Thoracic aorta (tissue), 2 donors: Measurements from ENCODE around the gene HMGB2. TPM values are rescaled to one million over a fixed set of nuclear protein-coding genes. Genes with fewer than 3 reads are reported as not detected.

Experiments
- ATAC-seq: fragments of 150-250 bp; one replicate; pipeline ENCODE4 v1.8.0; 2017; ENCODE audit warnings: low read depth; ENCODE audit not compliant: insufficient number of reproducible peaks, low FRiP score
- DNase-seq: peaks from one replicate; pipeline ENCODE4 v3.0.0-alpha.2; 2020; ENCODE audit warnings: low spot score
- H3K27ac ChIP-seq, 2 donors: fragments of 200-600 bp; sonication (generic); 1 replicate in 1 of 2; 2 replicates in 1 of 2; pipeline ENCODE4 v1.5.1; 2016; ENCODE audit warnings: mild to moderate bottlenecking in 2 of 2, moderate library complexity in 2 of 2
- H3K27me3 ChIP-seq: fragments of 200-600 bp; sonication (generic); replicated peaks from 2 replicates; pipeline ENCODE4 v1.6.0; 2016; ENCODE audit warnings: mild to moderate bottlenecking; ENCODE audit not compliant: insufficient read depth
- H3K36me3 ChIP-seq: fragments of 200-600 bp; sonication (generic); one replicate; pipeline ENCODE4 v1.5.1; 2016
- H3K4me1 ChIP-seq, 2 donors: fragments of 200-600 bp; sonication (generic); 1 replicate in 1 of 2; 2 replicates in 1 of 2; pipeline versions ENCODE4 v1.5.1 to v1.6.0; 2016; ENCODE audit warnings: low read depth in 2 of 2, mild to moderate bottlenecking in 1 of 2; ENCODE audit not compliant: control insufficient read depth in 1 of 2
- H3K4me3 ChIP-seq: fragments of 200-600 bp; sonication (generic); 2 replicates; pipeline ENCODE4 v1.5.1; 2016; ENCODE audit warnings: mild to moderate bottlenecking
- H3K9me3 ChIP-seq: fragments of 200-600 bp; sonication (generic); 2 replicates; pipeline ENCODE4 v1.5.1; 2016
- total RNA-seq, 2 donors: library from RNA; depleted of rRNA; stranded (reverse); fragments of >200 nt; gene quantifications; one replicate each; pipeline versions ENCODE4 v1.1.0 to v1.2.3, GENCODE V29; 2016
- TF ChIP-seq, protein P1 (sequence below): fragments of 200-600 bp; sonication (generic); IDR thresholded peaks from one replicate; pipeline ENCODE4 v1.5.1; 2019; ENCODE audit warnings: antibody characterized with exemption

The HMGB2 gene
- total RNA-seq, 2 donors from 2014 or later = 28.8 to 33.4 TPM

DNA sequence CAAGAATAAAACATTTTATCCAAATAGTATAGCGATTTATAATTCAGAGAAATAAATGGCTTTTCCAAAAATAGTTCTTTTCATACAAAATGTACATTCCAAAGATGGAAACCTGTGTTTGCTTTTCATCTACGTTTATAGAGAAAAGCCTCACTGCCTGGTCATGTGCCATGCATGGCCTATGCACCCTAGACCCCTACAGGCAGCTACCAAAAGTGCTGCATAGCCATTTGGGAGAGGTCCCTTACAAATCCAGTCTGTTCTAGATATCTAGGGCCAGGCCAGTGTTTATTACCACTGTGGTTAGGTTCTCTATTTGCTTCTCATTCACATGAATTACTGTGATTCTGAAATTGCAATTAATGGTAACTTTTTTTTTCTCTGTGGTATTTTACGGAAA, 17.2 kb downstream of the HMGB2 start:
- H3K36me3 ChIP-seq = peaks cover 8% of the 10 kb centered on the region
- H3K4me1 ChIP-seq = no peaks in the 10 kb centered on the region
- DNase-seq (no peak), ATAC-seq (no peak)
- TF ChIP-seq, protein P1, sequence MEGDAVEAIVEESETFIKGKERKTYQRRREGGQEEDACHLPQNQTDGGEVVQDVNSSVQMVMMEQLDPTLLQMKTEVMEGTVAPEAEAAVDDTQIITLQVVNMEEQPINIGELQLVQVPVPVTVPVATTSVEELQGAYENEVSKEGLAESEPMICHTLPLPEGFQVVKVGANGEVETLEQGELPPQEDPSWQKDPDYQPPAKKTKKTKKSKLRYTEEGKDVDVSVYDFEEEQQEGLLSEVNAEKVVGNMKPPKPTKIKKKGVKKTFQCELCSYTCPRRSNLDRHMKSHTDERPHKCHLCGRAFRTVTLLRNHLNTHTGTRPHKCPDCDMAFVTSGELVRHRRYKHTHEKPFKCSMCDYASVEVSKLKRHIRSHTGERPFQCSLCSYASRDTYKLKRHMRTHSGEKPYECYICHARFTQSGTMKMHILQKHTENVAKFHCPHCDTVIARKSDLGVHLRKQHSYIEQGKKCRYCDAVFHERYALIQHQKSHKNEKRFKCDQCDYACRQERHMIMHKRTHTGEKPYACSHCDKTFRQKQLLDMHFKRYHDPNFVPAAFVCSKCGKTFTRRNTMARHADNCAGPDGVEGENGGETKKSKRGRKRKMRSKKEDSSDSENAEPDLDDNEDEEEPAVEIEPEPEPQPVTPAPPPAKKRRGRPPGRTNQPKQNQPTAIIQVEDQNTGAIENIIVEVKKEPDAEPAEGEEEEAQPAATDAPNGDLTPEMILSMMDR = no peak
- no peaks in the 10 kb centered on the region for H3K9me3 ChIP-seq
- H3K27me3 ChIP-seq = no peaks in the 10 kb centered on the region
- no peak overlapping the region for H3K27ac ChIP-seq
- no peak overlapping the region for H3K4me3 ChIP-seq

DNA sequence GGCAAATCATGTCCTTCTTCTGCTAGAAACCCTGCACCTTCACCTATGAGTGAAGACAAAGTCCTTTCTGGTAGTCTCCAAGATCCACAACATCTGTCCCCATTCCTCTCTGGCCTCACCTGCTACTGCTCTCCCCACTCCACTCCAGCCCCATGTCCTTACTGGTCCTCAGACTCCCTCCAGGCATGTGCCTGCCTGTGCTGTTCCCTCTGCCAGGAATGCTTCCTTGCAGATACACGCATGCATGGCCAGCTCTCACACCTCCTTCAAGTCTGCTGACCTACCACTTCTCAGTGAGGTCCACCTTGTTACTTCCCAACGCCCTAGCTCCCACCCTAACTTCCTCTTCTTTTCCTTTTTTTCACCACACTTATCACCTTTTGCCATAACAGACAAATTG, 18.1 kb downstream of the HMGB2 start:
- H3K4me3 ChIP-seq = no peak overlapping the region
- no peaks in the 10 kb centered on the region for H3K27me3 ChIP-seq
- DNase-seq = no peak
- no peak for ATAC-seq
- peaks cover 7% of the 10 kb centered on the region for H3K36me3 ChIP-seq
- no peak overlapping the region for H3K27ac ChIP-seq
- no peaks in the 10 kb centered on the region for H3K9me3 ChIP-seq
- H3K4me1 ChIP-seq = no peaks in the 10 kb centered on the region
- TF ChIP-seq, protein P1 = no peak

DNA sequence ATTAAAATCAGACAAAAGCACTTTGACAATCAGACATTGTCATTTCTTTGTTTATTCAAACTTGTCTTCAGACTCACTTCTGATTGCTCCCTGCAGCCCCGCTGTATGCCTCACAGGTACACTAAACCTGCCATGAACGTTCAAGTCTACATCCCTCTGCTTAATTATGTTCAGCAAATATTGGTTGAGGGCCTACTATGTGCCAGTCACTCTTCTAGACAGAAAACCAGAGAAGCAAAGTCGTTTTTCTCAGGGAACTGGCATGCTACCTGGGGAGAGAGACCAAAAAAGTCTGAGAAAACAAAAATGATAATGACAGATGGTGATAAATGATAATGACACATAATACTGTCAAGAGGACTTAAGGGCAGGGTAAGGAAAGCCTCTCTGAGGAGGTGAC, 19.4 kb downstream of the HMGB2 start:
- Histone ChIP-seq H3K9me3 (no peaks in the 10 kb centered on the region), H3K36me3 (peaks cover 4% of the 10 kb centered on the region), H3K27ac (no peak overlapping the region), H3K4me1 (no peaks in the 10 kb centered on the region), H3K4me3 (no peak overlapping the region), H3K27me3 (no peaks in the 10 kb centered on the region)
- no peak for DNase-seq
- TF ChIP-seq, protein P1 = no peak
- ATAC-seq = no peak

DNA sequence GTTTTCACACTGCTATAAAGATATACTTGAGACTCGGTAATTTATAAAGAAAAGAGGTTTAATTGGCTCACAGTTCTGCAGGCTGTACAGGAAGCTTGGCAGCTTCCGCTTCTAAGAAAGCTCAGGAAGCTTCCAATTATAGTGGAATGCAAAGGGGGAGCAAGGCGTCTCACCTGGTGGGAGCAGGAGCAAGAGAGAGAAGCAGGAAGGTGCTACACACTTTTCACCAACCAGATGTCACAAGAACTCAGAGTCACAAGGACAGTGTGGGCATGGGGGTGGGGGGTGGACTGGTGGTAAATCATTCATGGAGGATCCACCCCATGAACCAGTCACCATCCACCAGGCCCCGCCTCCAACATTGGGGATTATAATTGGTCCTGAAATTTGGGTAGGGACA, 22.8 kb downstream of the HMGB2 start:
- no peak for DNase-seq

DNA sequence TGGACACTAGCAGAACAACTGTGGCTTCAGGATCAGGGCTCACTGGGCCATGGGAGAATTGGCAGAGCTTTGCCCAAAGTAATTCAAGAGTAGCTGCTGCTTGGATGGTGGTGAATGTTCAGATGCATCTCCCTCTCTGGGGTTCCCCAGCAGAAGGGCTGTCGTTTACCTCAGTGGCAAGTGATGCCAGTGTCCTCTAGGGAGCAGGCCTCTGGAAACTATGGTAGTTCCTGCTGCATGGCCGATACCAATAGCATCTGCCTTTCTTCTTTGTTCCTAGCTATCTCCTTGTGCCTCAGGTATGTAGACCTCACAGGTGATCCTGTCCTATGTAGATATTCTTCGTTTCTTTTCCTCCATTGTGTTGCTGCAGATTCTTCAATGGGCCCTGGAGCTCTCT, 26.4 kb downstream of the HMGB2 start:
- TF ChIP-seq, protein P1 = no peak
- ATAC-seq = no peak
- H3K9me3 ChIP-seq = no peaks in the 10 kb centered on the region
- H3K4me3 ChIP-seq = no peak overlapping the region
- no peak for DNase-seq
- H3K27ac ChIP-seq = no peak overlapping the region
- no peaks in the 10 kb centered on the region for H3K27me3 ChIP-seq
- no peaks in the 10 kb centered on the region for H3K36me3 ChIP-seq
- no peaks in the 10 kb centered on the region for H3K4me1 ChIP-seq

More for the DNA sequence above, 22.8 kb downstream of the HMGB2 start:
- Histone ChIP-seq H3K36me3 (peaks cover 4% of the 10 kb centered on the region), H3K4me1 (no peaks in the 10 kb centered on the region), H3K4me3 (no peak overlapping the region), H3K27ac (no peak overlapping the region), H3K27me3 (no peaks in the 10 kb centered on the region), H3K9me3 (no peaks in the 10 kb centered on the region)
- TF ChIP-seq, protein P1 = no peak
- ATAC-seq = no peak
